Endothelial cell of umbilical vein (primary cell): Measurements from ENCODE around the gene CYBB. TPM values are rescaled to one million over a fixed set of nuclear protein-coding genes. Genes with fewer than 3 reads are reported as not detected.

Source experiments
- BruUV-seq: library from RNA; stranded (reverse); fragments of 400-500 nt; replicated peaks from 2 replicates; lab custom pipeline; 2021; lab: Mats Ljungman, UMichigan
- CTCF ChIA-PET: fragments of 300-600, 350-600 bp; sonication (Branson Sonifier 250); formaldehyde crosslinking; loops from one replicate; lab custom pipeline; 2021; ENCODE audit warnings: antibody characterized with exemption, inconsistent platforms; lab: Charles Lee
- POLR2A ChIA-PET: fragments of 300-600, 350-600 bp; sonication (Branson Sonifier 250); formaldehyde crosslinking; loops from one replicate; lab custom pipeline; 2021; ENCODE audit warnings: antibody characterized with exemption, inconsistent platforms; lab: Charles Lee
- DNase-seq: peaks from one replicate; pipeline ENCODE4 v3.0.0-alpha.2; 2011; ENCODE audit warnings: low read depth, low spot score
- FAIRE-seq: peaks from 2 replicates; lab custom pipeline; 2011; peaks lifted over from hg19 to GRCh38; lab: Jason Lieb, UNC
- H2AFZ ChIP-seq: 2 replicates; pipeline ENCODE4 v1.6.0; 2012; ENCODE audit warnings: low read depth, low read length, control low read depth, inconsistent platforms
- H3K27ac ChIP-seq: 2 replicates; pipeline ENCODE4 v1.5.1; 2011; ENCODE audit warnings: low read depth, mild to moderate bottlenecking, control low read depth, low read length, moderate library complexity; ENCODE audit not compliant: insufficient read depth
- H3K27me3 ChIP-seq, 2 experiments: 2 replicates each; pipeline versions ENCODE4 v1.6.0 to v1.6.1; 2011; ENCODE audit warnings: low read length in 2 of 2, mixed read lengths in 1 of 2; ENCODE audit not compliant: control insufficient read depth in 2 of 2, insufficient read depth in 2 of 2
- H3K36me3 ChIP-seq, 2 experiments: 2 replicates in 1 of 2; 3 replicates in 1 of 2; pipeline ENCODE4 v1.5.1; 2011; ENCODE audit warnings: low read length in 2 of 2, mild to moderate bottlenecking in 1 of 2, moderate library complexity in 1 of 2; ENCODE audit not compliant: control insufficient read depth in 2 of 2, insufficient read depth in 2 of 2; ENCODE audit errors: extremely low read depth in 1 of 2
- H3K4me1 ChIP-seq: 3 replicates; pipeline ENCODE4 v1.5.1; 2011; ENCODE audit warnings: mild to moderate bottlenecking, low read length; ENCODE audit not compliant: control insufficient read depth, insufficient read depth; ENCODE audit errors: extremely low read depth
- H3K4me2 ChIP-seq: 2 replicates; pipeline ENCODE4 v1.6.1; 2011; ENCODE audit warnings: low read length, control low read depth, mixed read lengths; ENCODE audit not compliant: insufficient read depth
- H3K4me3 ChIP-seq, 3 experiments: fragments of 200-600 bp in 1 of 3; sonication (generic), shearing (Covaris generic) in 1 of 3; replicated peaks in 1 of 3; 2 replicates each; pipeline ENCODE4 v1.5.1; 2011 to 2016; ENCODE audit warnings: control low read depth in 3 of 3, low read length in 3 of 3, mild to moderate bottlenecking in 2 of 3, inconsistent platforms in 1 of 3, low read depth in 1 of 3, moderate library complexity in 1 of 3; ENCODE audit not compliant: insufficient read depth in 1 of 3
- H3K79me2 ChIP-seq: 2 replicates; pipeline ENCODE4 v1.6.0; 2012; ENCODE audit warnings: low read length, inconsistent platforms; ENCODE audit not compliant: control insufficient read depth, insufficient read depth
- H3K9ac ChIP-seq: replicated peaks from 2 replicates; pipeline ENCODE3; 2011; ENCODE audit warnings: low read length, control low read depth; ENCODE audit not compliant: insufficient read depth; ENCODE audit errors: extremely low read depth
- H3K9me1 ChIP-seq: replicated peaks from 3 replicates; pipeline ENCODE4 v1.6.0; 2011; ENCODE audit warnings: mild to moderate bottlenecking, low read length; ENCODE audit not compliant: control insufficient read depth, insufficient read depth; ENCODE audit errors: extremely low read depth
- H3K9me3 ChIP-seq: replicated peaks from 2 replicates; pipeline ENCODE4 v1.5.1; 2012; ENCODE audit warnings: low read length, inconsistent platforms; ENCODE audit not compliant: control insufficient read depth, insufficient read depth
- H4K20me1 ChIP-seq: replicated peaks from 2 replicates; pipeline ENCODE3; 2011; ENCODE audit warnings: mild to moderate bottlenecking, low read length; ENCODE audit not compliant: control insufficient read depth, insufficient read depth; ENCODE audit errors: extremely low read depth
- CTCF ChIP-seq, 2 donors: IDR thresholded peaks; 1 replicate in 1 of 2; 2 replicates in 1 of 2; pipeline ENCODE4 v1.5.1; 2011; ENCODE audit warnings: low read length in 2 of 2, mild to moderate bottlenecking in 2 of 2, moderate library complexity in 2 of 2, control low read depth in 1 of 2, inconsistent platforms in 1 of 2, low read depth in 1 of 2; ENCODE audit not compliant: insufficient read depth in 1 of 2; ENCODE audit errors: extremely low read depth in 1 of 2
- EZH2 ChIP-seq: IDR thresholded peaks from 2 replicates; pipeline ENCODE4 v1.6.1; 2012; ENCODE audit warnings: borderline replicate concordance, low read depth, mild to moderate bottlenecking, moderate library complexity, low read length, inconsistent platforms; ENCODE audit not compliant: severe bottlenecking
- FOS ChIP-seq: IDR thresholded peaks from 2 replicates; pipeline ENCODE4 v1.6.1; 2011; ENCODE audit warnings: mild to moderate bottlenecking, low read length, moderate library complexity, borderline replicate concordance; ENCODE audit not compliant: insufficient read depth
- GATA2 ChIP-seq: IDR thresholded peaks from 2 replicates; pipeline ENCODE4 v1.7.0; 2011; ENCODE audit warnings: low read depth, mild to moderate bottlenecking, moderate library complexity, mixed read lengths, low read length; ENCODE audit not compliant: insufficient read length, insufficient read depth
- JUN ChIP-seq: IDR thresholded peaks from 2 replicates; pipeline ENCODE4 v1.6.1; 2011; ENCODE audit warnings: borderline replicate concordance, low read depth; ENCODE audit not compliant: insufficient read length, insufficient read depth
- MAX ChIP-seq: IDR thresholded peaks from 2 replicates; pipeline ENCODE4 v1.6.1; 2011; ENCODE audit not compliant: insufficient read depth, insufficient read length
- MYC ChIP-seq: IDR thresholded peaks from one replicate; pipeline ENCODE4 v1.6.1; 2011; ENCODE audit warnings: mild to moderate bottlenecking, low read depth, low read length
- POLR2A ChIP-seq: IDR thresholded peaks from 2 replicates; pipeline ENCODE4 v1.6.1; 2012; ENCODE audit warnings: low read depth, mild to moderate bottlenecking, control low read depth, low read length
- POLR2AphosphoS5 ChIP-seq: IDR thresholded peaks from 2 replicates; pipeline ENCODE4 v1.6.1; 2012; ENCODE audit warnings: low read depth, mild to moderate bottlenecking, control low read depth, low read length, moderate library complexity; ENCODE audit not compliant: insufficient read depth
- dilution Hi-C: fragments of 300-500 bp; cut with MboI; formaldehyde crosslinking; loops from one replicate; pipeline ENCODE4 v1.15.0; 2019; ENCODE audit warnings: low sequenced_read_pairs; ENCODE audit not compliant: extremely low pct_ligation_motif_present
- intact Hi-C: fragments of 100-400 bp; cut with micrococcal nuclease; formaldehyde crosslinking; loops from one replicate; pipeline ENCODE4 v1.10.0; 2022
- polyA plus RNA-seq, 4 experiments: library from polyadenylated mRNA; depleted of rRNA in 3 of 4; stranded (reverse) in 3 of 4; unstranded in 1 of 4; fragments of >200 nt; gene quantifications; 2 replicates each; pipeline versions ENCODE4 v1.2.1 to v1.2.3, GENCODE V29; 2011 to 2012; ENCODE audit warnings: missing spikeins in 1 of 4
- total RNA-seq: library from RNA; stranded (reverse); gene quantifications from 2 replicates; pipeline ENCODE4 v1.2.3, GENCODE V29; 2021

Gene CYBB
- total and polyA plus RNA-seq, 2 donors (not counting 3 experiments of a cell fraction or from before 2014, with no cell fraction given): not detected

- CTCF ChIA-PET: interaction anchor here (1.3 kb wide), 1 partner anchor 31 kb away, joined by 3 read pairs; no protein-coding TSS in a partner anchor
- no peak for TF ChIP-seq MAX
- no peak for TF ChIP-seq JUN
- no peak overlapping the region for H3K4me3 ChIP-seq
- no peaks in the 10 kb centered on the region for H3K9me3 ChIP-seq
- H3K36me3 ChIP-seq: no peaks in the 10 kb centered on the region
- BruUV-seq: no TSS peak
- no peak for FAIRE-seq
- intact Hi-C loops (no loop called here), dilution Hi-C loops (no loop called here)
- H3K27ac ChIP-seq: no peak overlapping the region
- no peak overlapping the region for H3K4me2 ChIP-seq
- POLR2A ChIA-PET: no interaction called here
- H3K79me2 ChIP-seq: no peaks in the 10 kb centered on the region
- DNase-seq: no peak
- H4K20me1 ChIP-seq: no peaks in the 10 kb centered on the region
- H3K27me3 ChIP-seq: no peaks in the 10 kb centered on the region
- no peaks in the 10 kb centered on the region for H3K4me1 ChIP-seq
- no peaks in the 10 kb centered on the region for H3K9me1 ChIP-seq
- H2AFZ ChIP-seq: no peak overlapping the region
- H3K9ac ChIP-seq: no peak overlapping the region
These were observed 3.4 kb upstream of the CYBB start for GRCh38 chrX:37776283-37776986.

GRCh38 chrX:37776987-37777325 is 2.9 kb upstream of the CYBB start:
- Histone ChIP-seq H3K4me2 (no peak overlapping the region), H3K27me3 (no peaks in the 10 kb centered on the region), H3K9ac (no peak overlapping the region), H2AFZ (no peak overlapping the region), H3K27ac (no peak overlapping the region), H3K9me3 (no peaks in the 10 kb centered on the region), H3K36me3 (no peaks in the 10 kb centered on the region), H3K79me2 (no peaks in the 10 kb centered on the region), H4K20me1 (no peaks in the 10 kb centered on the region), H3K4me1 (no peaks in the 10 kb centered on the region), H3K4me3 (no peak overlapping the region), H3K9me1 (no peaks in the 10 kb centered on the region)
- dilution Hi-C loops: no loop called here
- TF ChIP-seq CTCF (IDR thresholded peaks at IDR 0.05; ENCODE audit: extremely low read depth in 1 of 2, insufficient read depth in 1 of 2, low read depth in 1 of 2, low read length in 2 of 2): no peak
- no peak for TF ChIP-seq JUN
- TF ChIP-seq EZH2: no peak
- no peak for TF ChIP-seq POLR2A
- TF ChIP-seq POLR2AphosphoS5: no peak
- no peak for TF ChIP-seq MYC
- no peak for TF ChIP-seq FOS
- no peak for TF ChIP-seq GATA2
- POLR2A ChIA-PET: no interaction called here
- FAIRE-seq (no peak), DNase-seq (no peak)
- intact Hi-C loops: no loop called here
- CTCF ChIA-PET: interaction anchor here (1.3 kb wide), 1 partner anchor 31 kb away, joined by 3 read pairs; no protein-coding TSS in a partner anchor
- no TSS peak for BruUV-seq
